ENCODE measurements around the gene AIPL1.

Gene AIPL1

GRCh38 chr17:6474376-6474775 is 39.5 kb upstream of the AIPL1 start:
- Histone ChIP-seq H2BK15ac (replicated peaks; ENCODE audit: low read depth) (no peak overlapping the region), H2BK120ac (ENCODE audit: low read depth, low read length) (no peak overlapping the region), H3K36me3 (ENCODE audit: control insufficient read depth, insufficient read depth, low read length) (no peaks in the 10 kb centered on the region), H3K4me3 (ENCODE audit: low read length) (no peak overlapping the region), H3K23ac (ENCODE audit: low read length) (no peak overlapping the region), H3K4ac (ENCODE audit: low read depth, low read length) (no peak overlapping the region), H2AK5ac (ENCODE audit: low read length) (no peak overlapping the region), H3K4me2 (ENCODE audit: low read length) (no peak overlapping the region), H3K4me1 (ENCODE audit: control insufficient read depth, low read depth, low read length) (no peaks in the 10 kb centered on the region), H3K18ac (ENCODE audit: low read length) (no peak overlapping the region), H2BK5ac (ENCODE audit: low read length) (no peak overlapping the region), H3K9ac (ENCODE audit: low read length) (no peak overlapping the region), H3K27ac (ENCODE audit: low read depth, low read length) (no peak overlapping the region), H4K5ac (ENCODE audit: low read length) (no peak overlapping the region), H3K79me1 (ENCODE audit: low read length) (no peaks in the 10 kb centered on the region), H4K8ac (ENCODE audit: low read depth, low read length) (no peak overlapping the region), H3K79me2 (ENCODE audit: control insufficient read depth, insufficient read depth, low read length) (no peaks in the 10 kb centered on the region), H3K56ac (ENCODE audit: low read length) (no peak overlapping the region), H3K27me3 (ENCODE audit: insufficient read depth, low read length, poor library complexity) (no peaks in the 10 kb centered on the region)
- WGBS (ENCODE audit: extremely low coverage, insufficient coverage, low lambda C conversion rate), result no CpG with 5 or more reads among the region's 22 CpGs
- no peak for DNase-seq

- no peak overlapping the region for H2BK15ac ChIP-seq (replicated peaks; ENCODE audit: low read depth)
- no peak overlapping the region for H3K4me3 ChIP-seq (ENCODE audit: low read length)
- no peak overlapping the region for H3K18ac ChIP-seq (ENCODE audit: low read length)
- H4K5ac ChIP-seq (ENCODE audit: low read length), result no peak overlapping the region
- H3K79me1 ChIP-seq (ENCODE audit: low read length), result no peaks in the 10 kb centered on the region
- no peak overlapping the region for H2AK5ac ChIP-seq (ENCODE audit: low read length)
- H3K9ac ChIP-seq (ENCODE audit: low read length), result no peak overlapping the region
- WGBS (ENCODE audit: extremely low coverage, insufficient coverage, low lambda C conversion rate), result no CpG with 5 or more reads among the region's 14 CpGs
- peak; percentile 84 for DNase-seq
- no peaks in the 10 kb centered on the region for H3K36me3 ChIP-seq (ENCODE audit: control insufficient read depth, insufficient read depth, low read length)
- no peak overlapping the region for H3K27ac ChIP-seq (ENCODE audit: low read depth, low read length)
- no peak overlapping the region for H3K56ac ChIP-seq (ENCODE audit: low read length)
- H3K23ac ChIP-seq (ENCODE audit: low read length), result no peak overlapping the region
- no peaks in the 10 kb centered on the region for H3K79me2 ChIP-seq (ENCODE audit: control insufficient read depth, insufficient read depth, low read length)
- no peaks in the 10 kb centered on the region for H3K27me3 ChIP-seq (ENCODE audit: insufficient read depth, low read length, poor library complexity)
- no peak overlapping the region for H3K4ac ChIP-seq (ENCODE audit: low read depth, low read length)
- no peak overlapping the region for H4K8ac ChIP-seq (ENCODE audit: low read depth, low read length)
- H3K4me1 ChIP-seq (ENCODE audit: control insufficient read depth, low read depth, low read length), result no peaks in the 10 kb centered on the region
- no peak overlapping the region for H3K4me2 ChIP-seq (ENCODE audit: low read length)
- no peak overlapping the region for H2BK5ac ChIP-seq (ENCODE audit: low read length)
- no peak overlapping the region for H2BK120ac ChIP-seq (ENCODE audit: low read depth, low read length)
Measured at GRCh38 chr17:6473128-6473767, 38.3 kb upstream of the AIPL1 start.

GRCh38 chr17:6472517-6472916 is 37.6 kb upstream of the AIPL1 start:
- Histone ChIP-seq H2AK5ac (ENCODE audit: low read length) (no peak overlapping the region), H3K27me3 (ENCODE audit: insufficient read depth, low read length, poor library complexity) (no peaks in the 10 kb centered on the region), H3K9ac (ENCODE audit: low read length) (no peak overlapping the region), H3K27ac (ENCODE audit: low read depth, low read length) (no peak overlapping the region), H3K79me1 (ENCODE audit: low read length) (no peaks in the 10 kb centered on the region), H3K4me1 (ENCODE audit: control insufficient read depth, low read depth, low read length) (no peaks in the 10 kb centered on the region), H2BK120ac (ENCODE audit: low read depth, low read length) (no peak overlapping the region), H3K56ac (ENCODE audit: low read length) (no peak overlapping the region), H3K4ac (ENCODE audit: low read depth, low read length) (no peak overlapping the region), H4K8ac (ENCODE audit: low read depth, low read length) (no peak overlapping the region), H3K36me3 (ENCODE audit: control insufficient read depth, insufficient read depth, low read length) (no peaks in the 10 kb centered on the region), H3K4me3 (ENCODE audit: low read length) (no peak overlapping the region), H3K23ac (ENCODE audit: low read length) (no peak overlapping the region), H4K5ac (ENCODE audit: low read length) (no peak overlapping the region), H2BK15ac (replicated peaks; ENCODE audit: low read depth) (no peak overlapping the region), H2BK5ac (ENCODE audit: low read length) (no peak overlapping the region), H3K18ac (ENCODE audit: low read length) (no peak overlapping the region), H3K4me2 (ENCODE audit: low read length) (no peak overlapping the region), H3K79me2 (ENCODE audit: control insufficient read depth, insufficient read depth, low read length) (no peaks in the 10 kb centered on the region)
- no CpG with 5 or more reads among the region's 10 CpGs for WGBS (ENCODE audit: extremely low coverage, insufficient coverage, low lambda C conversion rate)
- DNase-seq, result no peak

- no peak overlapping the region for H3K4ac ChIP-seq (ENCODE audit: low read depth, low read length)
- DNase-seq, result peak; percentile 66
Measured at GRCh38 chr17:6471531-6472465, 36.9 kb upstream of the AIPL1 start.

GRCh38 chr17:6470751-6471521 is 36.0 kb upstream of the AIPL1 start:
- no peak overlapping the region for H4K8ac ChIP-seq (ENCODE audit: low read depth, low read length)
- no peaks in the 10 kb centered on the region for H3K4me1 ChIP-seq (ENCODE audit: control insufficient read depth, low read depth, low read length)
- H3K27me3 ChIP-seq (ENCODE audit: insufficient read depth, low read length, poor library complexity), result no peaks in the 10 kb centered on the region
- no peak overlapping the region for H3K56ac ChIP-seq (ENCODE audit: low read length)
- H3K23ac ChIP-seq (ENCODE audit: low read length), result no peak overlapping the region
- H3K27ac ChIP-seq (ENCODE audit: low read depth, low read length), result no peak overlapping the region
- H4K5ac ChIP-seq (ENCODE audit: low read length), result no peak overlapping the region
- H2BK5ac ChIP-seq (ENCODE audit: low read length), result no peak overlapping the region
- H3K79me2 ChIP-seq (ENCODE audit: control insufficient read depth, insufficient read depth, low read length), result no peaks in the 10 kb centered on the region
- WGBS (ENCODE audit: extremely low coverage, insufficient coverage, low lambda C conversion rate), result no CpG with 5 or more reads among the region's 17 CpGs
- H2BK120ac ChIP-seq (ENCODE audit: low read depth, low read length), result no peak overlapping the region
- H2AK5ac ChIP-seq (ENCODE audit: low read length), result no peak overlapping the region
- no peak overlapping the region for H3K4me3 ChIP-seq (ENCODE audit: low read length)
- no peak overlapping the region for H3K4ac ChIP-seq (ENCODE audit: low read depth, low read length)
- H3K9ac ChIP-seq (ENCODE audit: low read length), result no peak overlapping the region
- H3K18ac ChIP-seq (ENCODE audit: low read length), result no peak overlapping the region
- H2BK15ac ChIP-seq (replicated peaks; ENCODE audit: low read depth), result no peak overlapping the region
- H3K36me3 ChIP-seq (ENCODE audit: control insufficient read depth, insufficient read depth, low read length), result no peaks in the 10 kb centered on the region
- no peak overlapping the region for H3K4me2 ChIP-seq (ENCODE audit: low read length)
- DNase-seq, result no peak
- H3K79me1 ChIP-seq (ENCODE audit: low read length), result no peaks in the 10 kb centered on the region

More at GRCh38 chr17:6471531-6472465, 36.9 kb upstream of the AIPL1 start:
- Histone ChIP-seq H2AK5ac (ENCODE audit: low read length) (no peak overlapping the region), H3K56ac (ENCODE audit: low read length) (no peak overlapping the region), H4K8ac (ENCODE audit: low read depth, low read length) (no peak overlapping the region), H2BK120ac (ENCODE audit: low read depth, low read length) (no peak overlapping the region), H3K27ac (ENCODE audit: low read depth, low read length) (no peak overlapping the region), H3K23ac (ENCODE audit: low read length) (no peak overlapping the region), H2BK5ac (ENCODE audit: low read length) (no peak overlapping the region), H3K4me1 (ENCODE audit: control insufficient read depth, low read depth, low read length) (no peaks in the 10 kb centered on the region), H3K9ac (ENCODE audit: low read length) (no peak overlapping the region), H3K36me3 (ENCODE audit: control insufficient read depth, insufficient read depth, low read length) (no peaks in the 10 kb centered on the region), H3K4me3 (ENCODE audit: low read length) (no peak overlapping the region), H3K18ac (ENCODE audit: low read length) (no peak overlapping the region), H4K5ac (ENCODE audit: low read length) (no peak overlapping the region), H3K27me3 (ENCODE audit: insufficient read depth, low read length, poor library complexity) (no peaks in the 10 kb centered on the region), H3K79me1 (ENCODE audit: low read length) (no peaks in the 10 kb centered on the region), H3K79me2 (ENCODE audit: control insufficient read depth, insufficient read depth, low read length) (no peaks in the 10 kb centered on the region), H2BK15ac (replicated peaks; ENCODE audit: low read depth) (no peak overlapping the region), H3K4me2 (ENCODE audit: low read length) (no peak overlapping the region)
- no CpG with 5 or more reads among the region's 19 CpGs for WGBS (ENCODE audit: extremely low coverage, insufficient coverage, low lambda C conversion rate)
